Ovary (tissue), 3 donors: ENCODE measurements around the gene EEFSEC.

Source experiments
- CTCF ChIP-seq, 3 donors: fragments of 450-650 bp in 2 of 3; fragments of 200-600 bp in 1 of 3; IDR thresholded peaks; one replicate each; pipeline versions ENCODE4 v1.5.1 to v1.8.0; 2016 to 2022; ENCODE audit warnings: antibody characterized with exemption in 3 of 3, mild to moderate bottlenecking in 1 of 3
- POLR2A ChIP-seq: fragments of 450-650 bp; IDR thresholded peaks from one replicate; pipeline ENCODE4 v1.6.1; 2017; ENCODE audit warnings: antibody characterized with exemption, mild to moderate bottlenecking, moderate library complexity
- donor health status: DM: no; HTN: no; CAD: no.

GRCh38 chr3:128144512-128145187 is 8.6 kb upstream of the EEFSEC start:
- TF ChIP-seq CTCF (IDR thresholded peaks at IDR 0.05) (no peak), POLR2A (no peak)
